ENCODE measurements around the gene TMEM106C. TPM values are rescaled to one million over a fixed set of nuclear protein-coding genes. Genes with fewer than 3 reads are reported as not detected.

The TMEM106C gene
- total RNA-seq, 4 donors from 2014 or later, result 40.9 to 56.7 (median 42.3) TPM

DNA sequence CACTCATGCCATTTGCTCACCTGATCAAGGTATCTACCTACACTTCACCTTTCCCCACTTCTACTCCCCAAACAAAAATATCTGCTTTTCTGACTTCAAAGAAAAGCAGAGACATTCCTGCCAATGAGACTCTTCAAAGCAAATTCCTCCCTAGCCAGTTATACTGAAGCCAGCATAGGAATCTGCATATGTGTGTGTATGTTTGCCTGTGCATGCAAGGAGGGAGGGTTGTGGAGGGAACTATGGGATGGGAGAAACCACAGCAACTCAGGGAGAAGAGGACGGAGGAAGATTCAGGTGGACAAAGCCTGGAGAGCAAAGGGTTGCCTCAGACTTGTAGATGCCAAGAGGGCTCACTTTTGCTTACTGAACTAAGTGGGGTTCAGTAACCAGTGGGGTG is 32.2 kb upstream of the TMEM106C start:
- no peak for DNase-seq (ENCODE audit: low spot score in 2 of 2)
- TF ChIP-seq POLR2A (IDR thresholded peaks at IDR 0.05), result no peak
- TF ChIP-seq, protein P1, sequence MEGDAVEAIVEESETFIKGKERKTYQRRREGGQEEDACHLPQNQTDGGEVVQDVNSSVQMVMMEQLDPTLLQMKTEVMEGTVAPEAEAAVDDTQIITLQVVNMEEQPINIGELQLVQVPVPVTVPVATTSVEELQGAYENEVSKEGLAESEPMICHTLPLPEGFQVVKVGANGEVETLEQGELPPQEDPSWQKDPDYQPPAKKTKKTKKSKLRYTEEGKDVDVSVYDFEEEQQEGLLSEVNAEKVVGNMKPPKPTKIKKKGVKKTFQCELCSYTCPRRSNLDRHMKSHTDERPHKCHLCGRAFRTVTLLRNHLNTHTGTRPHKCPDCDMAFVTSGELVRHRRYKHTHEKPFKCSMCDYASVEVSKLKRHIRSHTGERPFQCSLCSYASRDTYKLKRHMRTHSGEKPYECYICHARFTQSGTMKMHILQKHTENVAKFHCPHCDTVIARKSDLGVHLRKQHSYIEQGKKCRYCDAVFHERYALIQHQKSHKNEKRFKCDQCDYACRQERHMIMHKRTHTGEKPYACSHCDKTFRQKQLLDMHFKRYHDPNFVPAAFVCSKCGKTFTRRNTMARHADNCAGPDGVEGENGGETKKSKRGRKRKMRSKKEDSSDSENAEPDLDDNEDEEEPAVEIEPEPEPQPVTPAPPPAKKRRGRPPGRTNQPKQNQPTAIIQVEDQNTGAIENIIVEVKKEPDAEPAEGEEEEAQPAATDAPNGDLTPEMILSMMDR (IDR thresholded peaks at IDR 0.05), result no peak
- WGBS, 2 donors, result 54 to 67% methylated on average over 1 of the region's 1 CpG
- intact Hi-C loops (cut with DNase I; ENCODE audit: low total_unique reads), result no loop called here
- H3K4me3 ChIP-seq (ENCODE audit: low read depth, poor library complexity, severe bottlenecking), result no peak overlapping the region

DNA sequence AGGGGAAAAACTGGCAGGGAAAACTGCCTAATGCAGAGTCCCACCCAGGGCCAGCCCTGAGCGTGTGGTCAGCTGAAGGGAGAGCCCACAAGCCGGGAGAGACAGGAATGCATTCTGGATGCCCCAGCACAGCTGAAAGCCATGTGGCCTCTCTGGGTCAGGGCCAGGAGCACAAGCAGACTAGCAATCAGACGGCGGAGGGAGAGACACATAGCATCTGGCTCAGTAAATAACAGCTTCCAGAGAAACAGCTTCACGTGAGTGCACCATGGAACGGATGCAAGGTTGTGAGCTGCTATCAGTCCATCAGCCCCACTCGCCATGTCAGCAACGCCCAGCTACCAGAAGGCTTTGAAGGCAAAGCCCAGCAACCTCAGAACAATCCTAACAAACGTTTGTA is 28.2 kb upstream of the TMEM106C start:
- no peak overlapping the region for H3K4me3 ChIP-seq (ENCODE audit: low read depth, poor library complexity, severe bottlenecking)
- 56 to 59% methylated on average over 9 of the region's 9 CpGs for WGBS, 2 donors
- TF ChIP-seq POLR2A (IDR thresholded peaks at IDR 0.05), result no peak
- TF ChIP-seq, protein P1 (IDR thresholded peaks at IDR 0.05), result no peak
- peak; percentile 52 to 87 for DNase-seq (ENCODE audit: low spot score in 2 of 2)
- intact Hi-C loops (cut with DNase I; ENCODE audit: low total_unique reads), result no loop called here

DNA sequence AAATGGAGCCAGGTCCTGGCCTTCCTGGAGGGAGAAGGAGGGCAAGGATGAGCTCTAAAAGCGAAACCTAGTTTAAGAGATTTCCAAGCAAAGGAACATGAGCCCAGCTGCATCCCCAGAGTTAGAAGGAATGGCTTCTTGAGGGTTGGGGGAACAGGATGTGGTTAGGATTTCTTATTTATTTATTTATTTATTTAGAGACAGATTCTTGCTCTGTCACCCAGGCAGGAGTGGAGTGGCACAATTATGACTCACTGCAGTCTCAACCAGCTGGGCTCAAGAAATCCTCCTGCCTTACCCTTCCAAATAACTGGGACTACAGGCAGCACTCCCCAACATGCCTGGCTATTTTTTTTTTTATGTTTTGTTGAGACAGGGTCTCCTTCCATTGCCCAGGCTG is 25.3 kb upstream of the TMEM106C start:
- peak in 1 of 2 donors; percentile 26 for DNase-seq (ENCODE audit: low spot score in 2 of 2)
- WGBS, 2 donors, result 96 to 100% methylated on average over 1 of the region's 1 CpG
- TF ChIP-seq POLR2A (IDR thresholded peaks at IDR 0.05), result no peak
- TF ChIP-seq, protein P1 (IDR thresholded peaks at IDR 0.05), result no peak
- intact Hi-C loops (cut with DNase I; ENCODE audit: low total_unique reads), result no loop called here
- no peak overlapping the region for H3K4me3 ChIP-seq (ENCODE audit: low read depth, poor library complexity, severe bottlenecking)

DNA sequence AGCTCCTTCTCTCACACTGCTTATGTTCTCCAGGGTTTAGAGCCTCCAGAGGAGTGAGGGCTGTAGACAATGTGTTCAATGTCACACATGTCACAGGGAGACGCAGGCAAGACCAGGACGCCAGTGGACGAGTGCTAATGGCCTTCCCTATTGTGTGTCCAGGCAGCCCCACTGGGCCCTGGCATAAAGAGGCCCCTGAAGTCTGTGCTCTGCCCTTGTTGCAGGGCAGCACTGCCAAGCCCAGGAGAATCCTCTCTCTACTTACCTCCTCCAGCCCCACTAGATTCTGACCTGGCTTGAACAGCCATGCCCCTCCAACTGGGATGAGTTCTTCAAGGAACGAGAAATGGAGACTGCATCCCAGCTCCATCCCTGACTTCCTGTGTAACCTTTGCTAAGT is 24.8 kb upstream of the TMEM106C start:
- WGBS, 2 donors, result 90 to 96% methylated on average over 4 of the region's 4 CpGs
- DNase-seq (ENCODE audit: low spot score in 2 of 2), result peak in 1 of 2 donors; percentile 57
- H3K4me3 ChIP-seq (ENCODE audit: low read depth, poor library complexity, severe bottlenecking), result no peak overlapping the region
- TF ChIP-seq, protein P1 (IDR thresholded peaks at IDR 0.05), result no peak
- no peak for TF ChIP-seq POLR2A (IDR thresholded peaks at IDR 0.05)
- intact Hi-C loops (cut with DNase I; ENCODE audit: low total_unique reads), result no loop called here

DNA sequence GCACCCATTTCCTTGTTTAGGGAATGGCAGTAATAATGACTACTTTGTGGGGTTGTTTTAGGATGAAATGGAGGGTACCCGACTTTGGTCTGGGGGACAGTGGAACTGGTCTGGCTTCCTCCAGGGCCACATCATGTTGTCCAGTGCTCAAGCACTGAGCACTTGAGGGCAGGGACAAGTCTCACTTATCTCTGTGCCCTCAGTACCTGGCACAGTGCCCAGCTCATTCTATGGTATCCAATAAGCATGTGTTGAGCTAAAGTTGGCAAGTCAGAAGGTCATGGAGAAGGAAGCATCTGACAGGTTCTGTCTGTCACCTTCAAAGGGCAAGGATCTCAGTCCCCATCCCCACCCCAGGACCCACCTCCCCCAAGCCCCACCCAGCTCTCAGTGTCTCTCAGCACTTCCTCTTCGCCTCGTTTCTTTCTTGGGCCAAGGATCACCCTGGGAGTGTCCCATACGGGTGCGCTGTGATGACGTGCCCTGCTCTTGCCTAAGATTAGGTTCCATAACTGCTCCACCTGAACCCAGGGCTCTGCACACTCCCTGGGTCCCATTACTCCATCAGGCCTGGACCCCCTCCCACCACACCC is 24.3 kb upstream of the TMEM106C start:
- peak in 1 of 2 donors; percentile 58 for DNase-seq (ENCODE audit: low spot score in 2 of 2)
- intact Hi-C loops (cut with DNase I; ENCODE audit: low total_unique reads), result no loop called here
- WGBS, 2 donors, result 78 to 85% methylated on average over 6 of the region's 6 CpGs
- no peak overlapping the region for H3K4me3 ChIP-seq (ENCODE audit: low read depth, poor library complexity, severe bottlenecking)
- no peak for TF ChIP-seq POLR2A (IDR thresholded peaks at IDR 0.05)
- TF ChIP-seq, protein P1 (IDR thresholded peaks at IDR 0.05), result no peak
